Measurements from ENCODE around the gene DPF3.

DPF3 gene

DNA sequence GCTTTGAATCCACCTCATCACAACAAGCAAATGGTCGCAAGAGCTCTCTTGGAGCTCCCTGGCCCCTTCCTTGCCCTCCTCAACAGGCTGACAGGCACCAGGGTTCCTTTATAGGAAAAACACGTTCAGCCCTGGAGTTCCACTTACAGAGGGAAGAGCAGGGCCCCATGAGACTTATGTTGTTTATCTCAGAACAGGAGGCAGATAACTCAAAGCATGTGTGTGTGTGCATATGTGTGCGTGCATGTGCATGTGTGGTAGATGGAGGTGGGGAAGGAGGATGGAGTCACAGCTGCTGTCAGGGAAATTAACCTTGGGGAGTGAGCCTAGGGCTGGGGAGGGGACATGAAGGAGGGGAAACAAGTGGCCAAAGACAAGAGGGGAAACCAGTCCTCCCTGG lies 138.1 kb downstream of the DPF3 start:
- Histone ChIP-seq H3K56ac (ENCODE audit: low read length) (no peak overlapping the region), H3K23ac (ENCODE audit: low read length) (no peak overlapping the region), H3K4me1 (ENCODE audit: control insufficient read depth, low read depth, low read length) (no peaks in the 10 kb centered on the region), H3K18ac (ENCODE audit: low read length) (no peak overlapping the region), H2AK5ac (ENCODE audit: low read length) (no peak overlapping the region), H3K27ac (ENCODE audit: low read depth, low read length) (no peak overlapping the region), H2BK5ac (ENCODE audit: low read length) (no peak overlapping the region), H2BK120ac (ENCODE audit: low read depth, low read length) (no peak overlapping the region), H3K9ac (ENCODE audit: low read length) (no peak overlapping the region), H3K36me3 (ENCODE audit: control insufficient read depth, insufficient read depth, low read length) (no peaks in the 10 kb centered on the region), H4K5ac (ENCODE audit: low read length) (no peak overlapping the region), H4K8ac (ENCODE audit: low read depth, low read length) (no peak overlapping the region), H2BK15ac (replicated peaks; ENCODE audit: low read depth) (no peak overlapping the region), H3K4ac (ENCODE audit: low read depth, low read length) (no peak overlapping the region), H3K79me1 (ENCODE audit: low read length) (no peaks in the 10 kb centered on the region), H3K27me3 (ENCODE audit: insufficient read depth, low read length, poor library complexity) (no peaks in the 10 kb centered on the region), H3K4me2 (ENCODE audit: low read length) (no peak overlapping the region), H3K4me3 (ENCODE audit: low read length) (no peak overlapping the region), H3K79me2 (ENCODE audit: control insufficient read depth, insufficient read depth, low read length) (no peaks in the 10 kb centered on the region)
- WGBS (ENCODE audit: extremely low coverage, insufficient coverage, low lambda C conversion rate), result no CpG with 5 or more reads among the region's 3 CpGs
- no peak for DNase-seq

DNA sequence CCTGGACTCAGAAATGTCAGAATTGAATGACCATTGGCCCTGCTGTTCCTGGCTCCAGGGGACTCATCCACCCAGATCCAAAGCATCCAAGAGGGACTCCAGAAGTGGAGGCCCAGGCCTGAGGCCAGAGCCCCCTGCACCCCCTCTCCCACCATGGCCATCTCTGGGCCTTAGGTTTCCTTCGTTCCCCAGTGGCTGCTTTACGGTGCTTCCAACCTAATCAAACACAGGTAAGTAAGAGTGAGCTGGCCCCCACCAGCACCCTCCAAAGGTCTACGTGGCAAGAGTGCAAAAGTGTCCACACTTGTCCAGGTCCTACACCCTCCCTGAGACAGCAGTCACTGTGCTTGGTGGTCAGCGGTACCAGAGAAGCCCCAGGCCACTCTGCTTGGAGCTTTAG lies 139.0 kb downstream of the DPF3 start:
- no CpG with 5 or more reads among the region's 4 CpGs for WGBS (ENCODE audit: extremely low coverage, insufficient coverage, low lambda C conversion rate)
- H3K27me3 ChIP-seq (ENCODE audit: insufficient read depth, low read length, poor library complexity), result no peaks in the 10 kb centered on the region
- no peak overlapping the region for H2AK5ac ChIP-seq (ENCODE audit: low read length)
- H3K36me3 ChIP-seq (ENCODE audit: control insufficient read depth, insufficient read depth, low read length), result no peaks in the 10 kb centered on the region
- no peaks in the 10 kb centered on the region for H3K4me1 ChIP-seq (ENCODE audit: control insufficient read depth, low read depth, low read length)
- no peaks in the 10 kb centered on the region for H3K79me1 ChIP-seq (ENCODE audit: low read length)
- no peak overlapping the region for H3K4me3 ChIP-seq (ENCODE audit: low read length)
- no peak overlapping the region for H3K18ac ChIP-seq (ENCODE audit: low read length)
- no peak overlapping the region for H2BK15ac ChIP-seq (replicated peaks; ENCODE audit: low read depth)
- no peak overlapping the region for H3K4ac ChIP-seq (ENCODE audit: low read depth, low read length)
- H2BK120ac ChIP-seq (ENCODE audit: low read depth, low read length), result no peak overlapping the region
- H3K79me2 ChIP-seq (ENCODE audit: control insufficient read depth, insufficient read depth, low read length), result no peaks in the 10 kb centered on the region
- H3K23ac ChIP-seq (ENCODE audit: low read length), result no peak overlapping the region
- no peak overlapping the region for H2BK5ac ChIP-seq (ENCODE audit: low read length)
- H3K4me2 ChIP-seq (ENCODE audit: low read length), result no peak overlapping the region
- no peak overlapping the region for H3K9ac ChIP-seq (ENCODE audit: low read length)
- H4K8ac ChIP-seq (ENCODE audit: low read depth, low read length), result no peak overlapping the region
- no peak overlapping the region for H3K56ac ChIP-seq (ENCODE audit: low read length)
- H3K27ac ChIP-seq (ENCODE audit: low read depth, low read length), result no peak overlapping the region
- no peak overlapping the region for H4K5ac ChIP-seq (ENCODE audit: low read length)
- no peak for DNase-seq

DNA sequence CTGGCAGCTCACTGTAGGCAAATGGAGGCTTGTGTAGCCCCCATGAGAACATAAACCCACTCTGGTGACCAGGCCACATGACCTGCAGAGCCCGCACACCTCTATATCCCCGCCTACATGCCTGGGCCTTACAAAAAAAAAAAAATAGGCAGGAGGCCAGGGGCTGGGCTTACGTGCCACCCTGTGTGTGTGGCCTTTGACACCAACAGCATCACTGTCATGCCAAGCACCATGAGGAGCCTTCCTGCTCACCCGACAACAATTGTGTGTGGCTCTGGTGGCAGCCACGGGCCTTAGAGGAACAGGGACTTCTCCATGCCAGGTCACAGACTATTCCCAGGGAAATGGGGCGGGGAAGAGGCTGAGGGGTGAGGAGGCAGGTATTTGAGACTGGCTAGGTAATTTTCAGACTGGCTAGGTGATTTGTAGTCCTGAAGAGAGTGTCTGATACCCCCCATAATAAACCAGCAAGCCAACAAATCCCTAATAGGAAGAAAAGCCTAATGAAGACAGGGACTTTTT lies 140.0 kb downstream of the DPF3 start:
- DNase-seq, result no peak
- Histone ChIP-seq H3K23ac (ENCODE audit: low read length) (no peak overlapping the region), H2BK5ac (ENCODE audit: low read length) (no peak overlapping the region), H3K36me3 (ENCODE audit: control insufficient read depth, insufficient read depth, low read length) (no peaks in the 10 kb centered on the region), H4K5ac (ENCODE audit: low read length) (no peak overlapping the region), H3K4ac (ENCODE audit: low read depth, low read length) (no peak overlapping the region), H2AK5ac (ENCODE audit: low read length) (no peak overlapping the region), H3K27me3 (ENCODE audit: insufficient read depth, low read length, poor library complexity) (no peaks in the 10 kb centered on the region), H4K8ac (ENCODE audit: low read depth, low read length) (no peak overlapping the region), H3K4me3 (ENCODE audit: low read length) (no peak overlapping the region), H3K79me1 (ENCODE audit: low read length) (no peaks in the 10 kb centered on the region), H3K18ac (ENCODE audit: low read length) (no peak overlapping the region), H3K4me1 (ENCODE audit: control insufficient read depth, low read depth, low read length) (no peaks in the 10 kb centered on the region), H3K56ac (ENCODE audit: low read length) (no peak overlapping the region), H3K9ac (ENCODE audit: low read length) (no peak overlapping the region), H3K4me2 (ENCODE audit: low read length) (no peak overlapping the region), H3K27ac (ENCODE audit: low read depth, low read length) (no peak overlapping the region), H2BK120ac (ENCODE audit: low read depth, low read length) (no peak overlapping the region), H2BK15ac (replicated peaks; ENCODE audit: low read depth) (no peak overlapping the region), H3K79me2 (ENCODE audit: control insufficient read depth, insufficient read depth, low read length) (no peaks in the 10 kb centered on the region)
- no CpG with 5 or more reads among the region's 6 CpGs for WGBS (ENCODE audit: extremely low coverage, insufficient coverage, low lambda C conversion rate)

DNA sequence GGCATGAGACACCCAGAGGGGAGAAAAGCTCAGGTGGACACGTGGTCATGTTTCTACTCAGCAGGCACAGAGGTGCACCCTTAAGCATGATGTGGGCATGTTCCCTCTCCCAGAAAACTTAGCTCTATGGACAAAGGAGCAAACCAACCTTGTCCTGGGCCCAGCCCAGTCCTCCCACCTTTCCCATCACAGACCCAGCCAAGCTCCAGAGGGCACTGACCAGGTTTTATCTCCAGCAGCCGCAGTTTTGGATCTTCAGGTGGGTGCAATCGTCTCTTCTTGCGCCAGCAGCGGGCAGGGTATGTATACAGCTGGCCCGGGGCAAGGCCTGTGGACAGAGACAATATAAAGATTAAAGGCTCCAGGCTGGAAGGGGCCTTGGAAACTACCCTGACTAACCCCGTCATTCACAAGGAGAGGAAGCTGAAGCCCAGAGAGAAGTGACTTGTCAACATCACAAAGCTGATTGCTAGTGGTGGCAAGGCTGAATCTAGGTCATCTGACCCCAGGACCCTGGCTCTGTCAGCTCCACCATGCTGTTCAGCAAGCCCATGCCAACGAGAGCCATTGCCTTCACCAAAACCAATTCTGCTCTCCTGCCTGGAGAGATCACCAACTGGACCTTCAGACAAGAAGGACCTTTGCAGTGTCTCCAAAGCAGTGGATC lies 140.7 kb downstream of the DPF3 start:
- no CpG with 5 or more reads among the region's 8 CpGs for WGBS (ENCODE audit: extremely low coverage, insufficient coverage, low lambda C conversion rate)
- no peak overlapping the region for H3K18ac ChIP-seq (ENCODE audit: low read length)

DNA sequence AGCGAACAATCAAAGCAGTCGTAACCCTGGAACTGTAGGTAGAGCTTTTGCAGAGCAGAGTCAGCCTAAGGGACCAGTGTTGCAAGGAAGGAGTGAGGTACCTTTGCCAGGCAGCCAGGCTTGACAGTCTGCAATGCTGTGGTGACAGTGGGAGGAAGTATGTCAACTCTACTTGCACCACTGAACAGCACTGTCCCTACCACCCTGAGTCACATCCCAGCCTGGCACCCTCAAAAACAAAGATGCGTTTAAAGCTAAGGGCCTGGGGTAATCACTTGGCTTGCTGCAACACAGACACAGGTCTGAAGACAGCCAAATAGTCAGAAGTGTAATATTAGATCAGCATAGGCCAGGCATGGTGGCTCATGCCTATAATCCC lies 141.9 kb downstream of the DPF3 start:
- Histone ChIP-seq H3K18ac (ENCODE audit: low read length) (no peak overlapping the region), H4K5ac (ENCODE audit: low read length) (no peak overlapping the region), H3K23ac (ENCODE audit: low read length) (no peak overlapping the region), H3K56ac (ENCODE audit: low read length) (no peak overlapping the region), H3K9ac (ENCODE audit: low read length) (no peak overlapping the region), H2BK120ac (ENCODE audit: low read depth, low read length) (no peak overlapping the region), H4K8ac (ENCODE audit: low read depth, low read length) (no peak overlapping the region), H3K27me3 (ENCODE audit: insufficient read depth, low read length, poor library complexity) (no peaks in the 10 kb centered on the region), H2AK5ac (ENCODE audit: low read length) (no peak overlapping the region), H3K79me1 (ENCODE audit: low read length) (no peaks in the 10 kb centered on the region), H3K4me2 (ENCODE audit: low read length) (no peak overlapping the region), H3K79me2 (ENCODE audit: control insufficient read depth, insufficient read depth, low read length) (no peaks in the 10 kb centered on the region), H3K36me3 (ENCODE audit: control insufficient read depth, insufficient read depth, low read length) (no peaks in the 10 kb centered on the region), H3K4me3 (ENCODE audit: low read length) (no peak overlapping the region), H2BK15ac (replicated peaks; ENCODE audit: low read depth) (no peak overlapping the region), H3K4me1 (ENCODE audit: control insufficient read depth, low read depth, low read length) (no peaks in the 10 kb centered on the region), H3K4ac (ENCODE audit: low read depth, low read length) (no peak overlapping the region), H3K27ac (ENCODE audit: low read depth, low read length) (no peak overlapping the region), H2BK5ac (ENCODE audit: low read length) (no peak overlapping the region)
- no CpG with 5 or more reads among the region's 3 CpGs for WGBS (ENCODE audit: extremely low coverage, insufficient coverage, low lambda C conversion rate)
- DNase-seq, result no peak

More for the DNA sequence above, 140.7 kb downstream of the DPF3 start:
- Histone ChIP-seq H3K4me1 (ENCODE audit: control insufficient read depth, low read depth, low read length) (no peaks in the 10 kb centered on the region), H3K23ac (ENCODE audit: low read length) (no peak overlapping the region), H2BK5ac (ENCODE audit: low read length) (no peak overlapping the region), H3K4ac (ENCODE audit: low read depth, low read length) (no peak overlapping the region), H4K8ac (ENCODE audit: low read depth, low read length) (no peak overlapping the region), H3K79me1 (ENCODE audit: low read length) (no peaks in the 10 kb centered on the region), H2BK120ac (ENCODE audit: low read depth, low read length) (no peak overlapping the region), H3K9ac (ENCODE audit: low read length) (no peak overlapping the region), H2BK15ac (replicated peaks; ENCODE audit: low read depth) (no peak overlapping the region), H3K36me3 (ENCODE audit: control insufficient read depth, insufficient read depth, low read length) (no peaks in the 10 kb centered on the region), H3K4me2 (ENCODE audit: low read length) (no peak overlapping the region), H3K79me2 (ENCODE audit: control insufficient read depth, insufficient read depth, low read length) (no peaks in the 10 kb centered on the region), H3K4me3 (ENCODE audit: low read length) (no peak overlapping the region), H4K5ac (ENCODE audit: low read length) (no peak overlapping the region), H3K27ac (ENCODE audit: low read depth, low read length) (no peak overlapping the region), H3K27me3 (ENCODE audit: insufficient read depth, low read length, poor library complexity) (no peaks in the 10 kb centered on the region), H3K56ac (ENCODE audit: low read length) (no peak overlapping the region), H2AK5ac (ENCODE audit: low read length) (no peak overlapping the region)
- DNase-seq, result no peak
